ENCODE measurements around the gene PDLIM7.

GRCh38 chr5:177443144-177443983 is 54.0 kb downstream of the PDLIM7 start:
- TF ChIP-seq SPI1 (IDR thresholded peaks at IDR 0.05; ENCODE audit: borderline replicate concordance, low read depth) (no peak), POLR2AphosphoS5 (IDR thresholded peaks at IDR 0.05; ENCODE audit: low read depth) (peak; percentile 71)
- TF ChIP-seq, protein P1, sequence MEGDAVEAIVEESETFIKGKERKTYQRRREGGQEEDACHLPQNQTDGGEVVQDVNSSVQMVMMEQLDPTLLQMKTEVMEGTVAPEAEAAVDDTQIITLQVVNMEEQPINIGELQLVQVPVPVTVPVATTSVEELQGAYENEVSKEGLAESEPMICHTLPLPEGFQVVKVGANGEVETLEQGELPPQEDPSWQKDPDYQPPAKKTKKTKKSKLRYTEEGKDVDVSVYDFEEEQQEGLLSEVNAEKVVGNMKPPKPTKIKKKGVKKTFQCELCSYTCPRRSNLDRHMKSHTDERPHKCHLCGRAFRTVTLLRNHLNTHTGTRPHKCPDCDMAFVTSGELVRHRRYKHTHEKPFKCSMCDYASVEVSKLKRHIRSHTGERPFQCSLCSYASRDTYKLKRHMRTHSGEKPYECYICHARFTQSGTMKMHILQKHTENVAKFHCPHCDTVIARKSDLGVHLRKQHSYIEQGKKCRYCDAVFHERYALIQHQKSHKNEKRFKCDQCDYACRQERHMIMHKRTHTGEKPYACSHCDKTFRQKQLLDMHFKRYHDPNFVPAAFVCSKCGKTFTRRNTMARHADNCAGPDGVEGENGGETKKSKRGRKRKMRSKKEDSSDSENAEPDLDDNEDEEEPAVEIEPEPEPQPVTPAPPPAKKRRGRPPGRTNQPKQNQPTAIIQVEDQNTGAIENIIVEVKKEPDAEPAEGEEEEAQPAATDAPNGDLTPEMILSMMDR (IDR thresholded peaks at IDR 0.05; ENCODE audit: insufficient read depth, low read length): no peak

Data from HL-60 (cell line).